Adipocyte (in vitro differentiated cells): ENCODE results near the gene POU3F3.

ENCODE experiments used
- DNase-seq: peaks from one replicate; pipeline ENCODE4 v3.0.0-alpha.2; 2015; ENCODE audit warnings: low read depth
- H3K27me3 ChIP-seq: replicated peaks from 2 replicates; pipeline ENCODE4 v1.7.0; 2013; ENCODE audit warnings: mild to moderate bottlenecking, low read length, moderate library complexity; ENCODE audit not compliant: control insufficient read depth, insufficient read depth
- H3K36me3 ChIP-seq: 2 replicates; pipeline ENCODE4 v1.7.0; 2013; ENCODE audit warnings: low read length, mild to moderate bottlenecking, moderate library complexity; ENCODE audit not compliant: control insufficient read depth, insufficient read depth, severe bottlenecking
- H3K4me1 ChIP-seq: 2 replicates; pipeline ENCODE4 v1.7.0; 2013; ENCODE audit warnings: mild to moderate bottlenecking, low read length, moderate library complexity; ENCODE audit not compliant: control insufficient read depth, insufficient read depth
- H3K4me3 ChIP-seq: 2 replicates; pipeline ENCODE4 v1.7.0; 2013; ENCODE audit warnings: mild to moderate bottlenecking, low read length, moderate library complexity
- H3K9ac ChIP-seq: 2 replicates; pipeline ENCODE4 v1.7.0; 2013; ENCODE audit warnings: mild to moderate bottlenecking, low read length, moderate library complexity
- H3K9me3 ChIP-seq: 2 replicates; pipeline ENCODE4 v1.7.0; 2013; ENCODE audit warnings: mild to moderate bottlenecking, low read length, moderate library complexity; ENCODE audit not compliant: control insufficient read depth

POU3F3 gene

GRCh38 chr2:104856973-104857261 is 3.0 kb downstream of the POU3F3 start:
- Histone ChIP-seq H3K4me3 (no peak overlapping the region), H3K9ac (no peak overlapping the region), H3K9me3 (no peaks in the 10 kb centered on the region), H3K4me1 (peaks cover 9% of the 10 kb centered on the region), H3K36me3 (no peaks in the 10 kb centered on the region), H3K27me3 (peaks cover 62% of the 10 kb centered on the region)
- DNase-seq = no peak

GRCh38 chr2:104857262-104858005 is 3.5 kb downstream of the POU3F3 start:
- Histone ChIP-seq H3K4me1 (peaks cover 5% of the 10 kb centered on the region), H3K9ac (no peak overlapping the region), H3K9me3 (no peaks in the 10 kb centered on the region), H3K4me3 (no peak overlapping the region), H3K27me3 (peaks cover 62% of the 10 kb centered on the region), H3K36me3 (no peaks in the 10 kb centered on the region)
- no peak for DNase-seq

GRCh38 chr2:104858006-104858978 is 4.4 kb downstream of the POU3F3 start:
- Histone ChIP-seq H3K9ac (no peak overlapping the region), H3K27me3 (peaks cover 60% of the 10 kb centered on the region), H3K36me3 (no peaks in the 10 kb centered on the region), H3K9me3 (no peaks in the 10 kb centered on the region), H3K4me1 (no peaks in the 10 kb centered on the region), H3K4me3 (no peak overlapping the region)
- no peak for DNase-seq

GRCh38 chr2:104859291-104859765 is 5.4 kb downstream of the POU3F3 start:
- H3K4me1 ChIP-seq = no peaks in the 10 kb centered on the region
- no peaks in the 10 kb centered on the region for H3K9me3 ChIP-seq
- H3K9ac ChIP-seq = no peak overlapping the region
- H3K36me3 ChIP-seq = no peaks in the 10 kb centered on the region
- H3K4me3 ChIP-seq = no peak overlapping the region
- peaks cover 63% of the 10 kb centered on the region for H3K27me3 ChIP-seq
- no peak for DNase-seq

- Histone ChIP-seq H3K27me3 (peaks cover 63% of the 10 kb centered on the region), H3K4me1 (no peaks in the 10 kb centered on the region), H3K4me3 (no peak overlapping the region), H3K36me3 (no peaks in the 10 kb centered on the region), H3K9ac (no peak overlapping the region), H3K9me3 (no peaks in the 10 kb centered on the region)
- DNase-seq = no peak
Measured at GRCh38 chr2:104859766-104860450, 6.0 kb downstream of the POU3F3 start.

- Histone ChIP-seq H3K36me3 (no peaks in the 10 kb centered on the region), H3K9ac (no peak overlapping the region), H3K4me3 (no peak overlapping the region), H3K4me1 (no peaks in the 10 kb centered on the region), H3K9me3 (no peaks in the 10 kb centered on the region), H3K27me3 (peaks cover 68% of the 10 kb centered on the region)
- no peak for DNase-seq
Measured at GRCh38 chr2:104860451-104860790, 6.5 kb downstream of the POU3F3 start.

GRCh38 chr2:104861351-104862057 is 7.6 kb downstream of the POU3F3 start:
- H3K27me3 ChIP-seq = peaks cover 78% of the 10 kb centered on the region
- H3K4me3 ChIP-seq = peak overlapping the region; percentile 50
- H3K4me1 ChIP-seq = no peaks in the 10 kb centered on the region
- no peak for DNase-seq
- H3K9ac ChIP-seq = no peak overlapping the region
- H3K36me3 ChIP-seq = no peaks in the 10 kb centered on the region
- no peaks in the 10 kb centered on the region for H3K9me3 ChIP-seq

GRCh38 chr2:104862058-104862941 is 8.4 kb downstream of the POU3F3 start:
- H3K9ac ChIP-seq = no peak overlapping the region
- H3K4me1 ChIP-seq = no peaks in the 10 kb centered on the region
- no peaks in the 10 kb centered on the region for H3K9me3 ChIP-seq
- no peak for DNase-seq
- H3K27me3 ChIP-seq = peaks cover 84% of the 10 kb centered on the region
- H3K36me3 ChIP-seq = no peaks in the 10 kb centered on the region
- H3K4me3 ChIP-seq = peak overlapping the region; percentile 50

GRCh38 chr2:104863146-104863467 is 9.2 kb downstream of the POU3F3 start:
- H3K4me3 ChIP-seq = no peak overlapping the region
- no peak overlapping the region for H3K9ac ChIP-seq
- no peak for DNase-seq
- H3K4me1 ChIP-seq = no peaks in the 10 kb centered on the region
- no peaks in the 10 kb centered on the region for H3K9me3 ChIP-seq
- no peaks in the 10 kb centered on the region for H3K36me3 ChIP-seq
- peaks cover 84% of the 10 kb centered on the region for H3K27me3 ChIP-seq

GRCh38 chr2:104863468-104864279 is 9.8 kb downstream of the POU3F3 start:
- Histone ChIP-seq H3K4me1 (no peaks in the 10 kb centered on the region), H3K4me3 (no peak overlapping the region), H3K27me3 (peaks cover 83% of the 10 kb centered on the region), H3K9me3 (no peaks in the 10 kb centered on the region), H3K9ac (no peak overlapping the region), H3K36me3 (no peaks in the 10 kb centered on the region)
- DNase-seq = no peak
